GM20000 (cell line): ENCODE measurements around the gene SRPK2.
"Not testable (repeated sequence)": the region's sequence is repeated elsewhere in the genome, so short reads cannot be mapped to it uniquely, and the experiment has no call there.

Experiments
- DNase-seq: peaks from one replicate; pipeline ENCODE4 v3.0.0; 2012; ENCODE audit warnings: low spot score
- CTCF ChIP-seq: IDR thresholded peaks from 2 replicates; pipeline ENCODE4 v1.5.1; 2012; ENCODE audit warnings: mild to moderate bottlenecking, control low read depth; ENCODE audit errors: extremely low read depth, missing control alignments

SRPK2 gene

GRCh38 chr7:105198223-105198622 is 190.5 kb downstream of the SRPK2 start:
- DNase-seq = no peak
- no peak for TF ChIP-seq CTCF

- no peak for DNase-seq
- TF ChIP-seq CTCF = no peak
Measured at GRCh38 chr7:105196473-105196872, 192.2 kb downstream of the SRPK2 start.

GRCh38 chr7:105195891-105196290 is 192.8 kb downstream of the SRPK2 start:
- DNase-seq = no peak
- TF ChIP-seq CTCF = no peak

GRCh38 chr7:105194959-105195358 is 193.8 kb downstream of the SRPK2 start:
- DNase-seq = not testable (repeated sequence)

GRCh38 chr7:105191331-105191730 is 197.4 kb downstream of the SRPK2 start:
- no peak for DNase-seq
- TF ChIP-seq CTCF = no peak

DNA sequence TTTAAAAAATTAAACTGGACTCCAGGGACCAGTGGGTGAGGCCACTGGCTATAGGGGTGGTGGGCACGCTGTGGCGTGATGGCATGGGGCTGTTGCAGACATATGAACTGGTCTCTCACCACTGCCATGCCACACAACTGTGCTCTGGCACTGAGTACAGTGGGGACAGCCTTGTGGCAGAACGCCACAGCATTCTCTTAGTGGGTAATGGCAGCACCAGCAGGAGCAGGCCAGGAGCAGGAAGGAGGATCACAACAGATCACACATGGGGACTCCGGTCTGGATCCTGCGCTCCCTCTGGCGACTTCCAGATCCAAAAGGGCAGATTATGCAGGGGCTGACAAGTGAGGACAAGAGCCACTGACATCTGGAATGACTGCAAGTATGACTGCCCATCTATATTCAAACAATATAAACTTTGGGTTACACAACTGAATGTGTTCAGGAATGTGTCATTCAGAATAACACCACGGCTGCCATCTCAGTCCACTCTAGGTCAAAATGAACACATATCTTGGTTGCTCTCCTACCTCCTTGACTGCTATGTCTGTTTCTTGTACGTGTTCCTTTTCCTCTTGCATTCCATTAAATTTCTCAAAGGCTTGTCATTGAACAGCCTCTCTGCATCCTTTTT is 198.7 kb downstream of the SRPK2 start:
- TF ChIP-seq CTCF = no peak
- DNase-seq = no peak

- no peak for DNase-seq
- no peak for TF ChIP-seq CTCF
Measured at GRCh38 chr7:105188201-105188600, 200.5 kb downstream of the SRPK2 start.
